ENCODE results near the gene CFLAR. TPM values are rescaled to one million over a fixed set of nuclear protein-coding genes. Genes with fewer than 3 reads are reported as not detected.

The CFLAR gene
- total RNA-seq, 1 experiment from 2014 or later: 70.1 TPM

GRCh38 chr2:201220102-201220570 lies 104.2 kb downstream of the CFLAR start:
- no TSS peak for BruUV-seq (replicated peaks)
- intact Hi-C loops (cut with micrococcal nuclease): no loop called here
- H3K4me3 Mint-ChIP-seq (ENCODE audit: unreplicated experiment): no peak overlapping the region
- peak; percentile 61 for DNase-seq (ENCODE audit: unreplicated experiment)
- no peaks in the 10 kb centered on the region for H3K4me1 Mint-ChIP-seq (ENCODE audit: insufficient read depth, unreplicated experiment)
- ChIA-PET CTCF (interaction anchor here (1.1 to 6.0 kb wide), 2 partner anchors 9 to 13 kb away, joined by 3 to 56 read pairs; no protein-coding TSS in a partner anchor), POLR2A (interaction anchor here (0.6 to 2.0 kb wide), 12 partner anchors 9 to 151 kb away, joined by 3 to 10 read pairs (median 4); no protein-coding TSS in a partner anchor)
- no peak overlapping the region for H3K27ac Mint-ChIP-seq (ENCODE audit: low read depth, unreplicated experiment)
- no peaks in the 10 kb centered on the region for H3K9me3 Mint-ChIP-seq (ENCODE audit: unreplicated experiment)
- TF ChIP-seq CTCF (IDR thresholded peaks at IDR 0.05; ENCODE audit: unreplicated experiment): no peak
- no peaks in the 10 kb centered on the region for H3K27me3 Mint-ChIP-seq (ENCODE audit: insufficient read depth, unreplicated experiment)
- peaks cover 5% of the 10 kb centered on the region for H3K36me3 Mint-ChIP-seq (ENCODE audit: insufficient read depth, unreplicated experiment)

- DNase-seq (ENCODE audit: unreplicated experiment): no peak
- no TSS peak for BruUV-seq (replicated peaks)
- H3K27ac Mint-ChIP-seq (ENCODE audit: low read depth, unreplicated experiment): no peak overlapping the region
- intact Hi-C loops (cut with micrococcal nuclease): no loop called here
- peaks cover 8% of the 10 kb centered on the region for H3K4me1 Mint-ChIP-seq (ENCODE audit: insufficient read depth, unreplicated experiment)
- TF ChIP-seq CTCF (IDR thresholded peaks at IDR 0.05; ENCODE audit: unreplicated experiment): no peak
- no peaks in the 10 kb centered on the region for H3K36me3 Mint-ChIP-seq (ENCODE audit: insufficient read depth, unreplicated experiment)
- ChIA-PET CTCF (interaction anchor here (0.6 to 6.0 kb wide), 3 partner anchors 10 to 322 kb away, joined by 3 to 56 read pairs (median 3); no protein-coding TSS in a partner anchor), POLR2A (interaction anchor here (1.5 kb wide), 1 partner anchor 9 kb away, joined by 4 read pairs; no protein-coding TSS in a partner anchor)
- H3K27me3 Mint-ChIP-seq (ENCODE audit: insufficient read depth, unreplicated experiment): no peaks in the 10 kb centered on the region
- H3K4me3 Mint-ChIP-seq (ENCODE audit: unreplicated experiment): no peak overlapping the region
- H3K9me3 Mint-ChIP-seq (ENCODE audit: unreplicated experiment): no peaks in the 10 kb centered on the region
These were observed 107.4 kb downstream of the CFLAR start for GRCh38 chr2:201223089-201224073.

Other genes with a start within 250 kb of the CFLAR start
- 33.9 and 35.4 TPM in 2 replicates for gene PPIL3, start 227.1 kb upstream of the CFLAR start, total RNA-seq (2022)
- 19.3 and 26.1 TPM in 2 replicates for gene NIF3L1, start 226.8 kb upstream of the CFLAR start, total RNA-seq (2022)
- gene ORC2, start 152.5 kb upstream of the CFLAR start, total RNA-seq (2022): 51.5 and 54.4 TPM in 2 replicates
- gene HYCC2, start 44.5 kb upstream of the CFLAR start, total RNA-seq (2022): 13.7 and 13.9 TPM in 2 replicates
- 78.0 and 94.9 TPM in 2 replicates for gene NDUFB3, start 44.2 kb upstream of the CFLAR start, total RNA-seq (2022)
- 0.19 and 0.27 TPM in 2 replicates for gene CASP10, start 67.0 kb downstream of the CFLAR start, total RNA-seq (2022)
- 32.8 and 35.2 TPM in 2 replicates for gene CASP8, start 144.4 kb downstream of the CFLAR start, total RNA-seq (2022)
- gene FLACC1, start 241.2 kb downstream of the CFLAR start, total RNA-seq (2022): 0.74 and 1.1 TPM in 2 replicates

Data from MCF 10A (cell line).